Aorta (tissue), 5 donors: ENCODE measurements around the gene SLC6A12. TPM values are rescaled to one million over a fixed set of nuclear protein-coding genes. Genes with fewer than 3 reads are reported as not detected.
A peak's percentile ranks its signal among the peaks of the same experiment; 100 is the strongest.

Experiments used
- ATAC-seq: fragments of 200-7000 bp; cut with Tn5 transposase; one replicate; pipeline ENCODE4 v1.9.1; 2022; ENCODE audit warnings: moderate library complexity; ENCODE audit not compliant: low FRiP score
- DNase-seq, 2 donors: peaks; one replicate each; pipeline ENCODE4 v3.0.0-alpha.2; 2020
- H3K27ac ChIP-seq, 2 donors: one replicate each; pipeline ENCODE4 v1.5.1; 2013; ENCODE audit warnings: low read length in 2 of 2, mild to moderate bottlenecking in 2 of 2, moderate library complexity in 2 of 2, control low read depth in 1 of 2, inconsistent platforms in 1 of 2, low read depth in 1 of 2
- H3K27me3 ChIP-seq, 2 donors: one replicate each; pipeline ENCODE4 v1.6.1; 2013; ENCODE audit warnings: control low read depth in 1 of 2, low read length in 1 of 2, mild to moderate bottlenecking in 1 of 2, moderate library complexity in 1 of 2; ENCODE audit not compliant: insufficient read depth in 2 of 2, control insufficient read depth in 1 of 2
- H3K36me3 ChIP-seq, 2 donors: one replicate each; pipeline ENCODE4 v1.6.1; 2013; ENCODE audit warnings: control low read depth in 1 of 2, low read length in 1 of 2, mild to moderate bottlenecking in 1 of 2; ENCODE audit not compliant: insufficient read depth in 2 of 2, control insufficient read depth in 1 of 2
- H3K4me1 ChIP-seq, 2 donors: one replicate each; pipeline ENCODE4 v1.6.1; 2013; ENCODE audit warnings: low read length in 2 of 2, control low read depth in 1 of 2, mild to moderate bottlenecking in 1 of 2, moderate library complexity in 1 of 2; ENCODE audit not compliant: insufficient read depth in 2 of 2, control insufficient read depth in 1 of 2
- H3K4me3 ChIP-seq, 2 donors: one replicate each; pipeline ENCODE4 v1.5.1; 2013; ENCODE audit warnings: low read length in 2 of 2, control low read depth in 1 of 2, mild to moderate bottlenecking in 1 of 2
- H3K9me3 ChIP-seq: one replicate; pipeline ENCODE4 v1.6.1; 2013; ENCODE audit warnings: mild to moderate bottlenecking, low read length; ENCODE audit not compliant: control insufficient read depth
- WGBS, 2 donors: extraction: QIAGEN DNeasy Blood & Tissue Kit; methylation state at CpG; one replicate each; pipeline ENCODE4 v1.1.7; 2013; 5-methylcytosine and 5-hydroxymethylcytosine counted together
- intact Hi-C, 2 donors: fragments of 100-400 bp; cut with DNase I; formaldehyde crosslinking; loops; one replicate each; pipeline versions ENCODE4 v1.14.2 to v1.15.0; 2022
- polyA plus RNA-seq, 2 donors: library from polyadenylated mRNA; stranded (reverse); fragments of 200-250 nt; gene quantifications; one replicate each; pipeline ENCODE4 v1.2.3, GENCODE V29; 2013
- total RNA-seq, 2 donors: library from RNA; stranded (reverse); fragmentation: NEBNext Ultra II Directional; extraction: Animal tissue kit (Norgen Biotek cat#: 25700); gene quantifications; one replicate each; pipeline ENCODE4 v1.2.1, GENCODE V29; 2021
- donor health status: healthy with polysubstance abuse.
- donor health status: Bipolar disorder and iron deficiency.
- donor health status: DM: no; HTN: no; CAD: no.
- donor health status: DM: no; HTN: no; CAD: no.
- donor health status: DM: yes; HTN: yes; CAD: no.

SLC6A12 gene
- total and polyA plus RNA-seq, 4 donors, result 0.38 to 2.2 (median 1.3) TPM; not detected in 1

DNA sequence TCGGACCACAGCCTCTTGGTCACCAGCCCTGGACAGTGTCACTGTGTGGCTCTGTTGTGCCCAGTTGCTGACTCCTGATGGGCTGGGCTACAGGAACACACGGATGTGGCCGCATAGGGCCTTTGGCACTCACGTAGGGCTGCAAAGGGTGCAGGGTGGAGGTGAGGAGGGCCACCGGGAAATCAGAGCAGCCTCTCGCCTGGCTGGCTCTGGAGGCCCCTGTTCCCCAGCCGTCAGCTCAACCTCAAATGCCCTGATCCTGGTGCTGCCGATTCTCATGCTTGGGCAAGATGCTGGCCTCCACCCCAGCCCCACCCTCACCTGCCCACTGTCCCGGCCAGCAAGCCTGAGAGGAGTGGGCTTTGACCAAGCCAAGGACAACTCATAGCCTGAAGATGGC, 59.0 kb downstream of the SLC6A12 start:
- no peaks in the 10 kb centered on the region for H3K36me3 ChIP-seq
- WGBS, 2 donors, result 77 to 78% methylated on average over 9 of the region's 9 CpGs
- intact Hi-C loops, result no loop called here
- H3K4me3 ChIP-seq, result no peak overlapping the region
- no peaks in the 10 kb centered on the region for H3K4me1 ChIP-seq
- H3K27me3 ChIP-seq, result no peaks in the 10 kb centered on the region
- no peak overlapping the region for H3K27ac ChIP-seq
- no peak for ATAC-seq
- H3K9me3 ChIP-seq, result no peaks in the 10 kb centered on the region
- no peak for DNase-seq

DNA sequence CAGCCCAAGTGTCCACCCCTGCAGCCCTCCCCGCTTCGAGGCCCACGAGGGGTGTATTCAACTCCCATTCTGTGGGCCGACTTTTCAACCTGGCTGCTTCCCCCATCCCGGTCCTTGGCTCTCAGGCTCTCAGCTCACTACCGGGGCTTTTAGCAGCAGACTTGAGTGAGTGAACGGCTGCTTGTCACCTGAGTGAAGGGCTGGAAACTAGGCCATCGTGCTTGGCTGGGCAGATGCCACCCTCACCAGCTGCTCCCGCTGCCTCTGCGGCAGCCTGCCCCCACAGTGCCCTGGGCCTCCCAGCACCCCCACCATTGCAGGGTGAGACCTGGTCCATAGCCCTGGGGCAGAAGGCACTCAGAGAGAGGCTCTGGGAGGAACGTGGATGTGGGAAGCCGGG, 59.9 kb downstream of the SLC6A12 start:
- WGBS, 2 donors, result 90 to 92% methylated on average over 12 of the region's 12 CpGs
- H3K36me3 ChIP-seq, result no peaks in the 10 kb centered on the region
- no peak overlapping the region for H3K27ac ChIP-seq
- no peak overlapping the region for H3K4me3 ChIP-seq
- no peak for DNase-seq
- H3K27me3 ChIP-seq, result no peaks in the 10 kb centered on the region
- ATAC-seq, result no peak
- H3K4me1 ChIP-seq, result no peaks in the 10 kb centered on the region
- intact Hi-C loops, result no loop called here
- no peaks in the 10 kb centered on the region for H3K9me3 ChIP-seq

DNA sequence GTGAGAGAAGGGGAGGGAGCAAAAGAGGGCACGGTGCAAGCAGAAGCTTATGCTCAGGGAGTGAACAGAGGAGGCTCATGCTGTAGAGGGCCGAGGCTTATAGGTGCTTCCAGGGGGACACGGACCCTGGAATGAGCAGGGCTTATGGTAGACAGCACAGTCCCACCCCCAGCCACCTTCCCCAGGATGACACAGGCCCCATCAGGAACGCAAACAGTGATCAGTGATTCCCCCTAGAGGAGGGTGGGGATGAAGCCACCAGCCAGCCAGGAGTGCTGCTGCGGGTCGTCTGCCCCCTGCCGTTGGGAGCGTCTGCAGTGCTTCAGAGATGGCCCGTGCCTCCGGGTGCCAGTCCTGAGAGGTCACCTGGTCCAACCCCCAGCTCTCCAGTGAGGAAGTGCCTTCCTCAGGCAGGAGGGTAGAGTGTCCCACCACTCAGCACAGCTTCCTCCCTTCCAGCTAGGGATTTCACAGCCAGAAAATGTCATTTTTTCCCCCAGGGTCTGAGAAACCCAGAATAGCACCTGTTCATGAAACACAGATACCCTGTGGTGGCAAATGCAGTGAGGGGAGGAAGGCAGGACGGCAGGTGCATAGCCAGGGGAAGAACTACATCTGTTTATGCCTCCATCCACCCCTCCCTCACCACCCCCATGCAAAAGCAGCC, 60.7 kb downstream of the SLC6A12 start:
- Histone ChIP-seq H3K4me3 (no peak overlapping the region), H3K4me1 (no peaks in the 10 kb centered on the region), H3K27me3 (no peaks in the 10 kb centered on the region), H3K36me3 (no peaks in the 10 kb centered on the region), H3K9me3 (no peaks in the 10 kb centered on the region), H3K27ac (no peak overlapping the region)
- DNase-seq (peak in 1 of 2 donors; percentile 77), ATAC-seq (peak; percentile 8)
- 26 to 34% methylated on average over 11 of the region's 11 CpGs for WGBS, 2 donors
- intact Hi-C loops, result no loop called here

DNA sequence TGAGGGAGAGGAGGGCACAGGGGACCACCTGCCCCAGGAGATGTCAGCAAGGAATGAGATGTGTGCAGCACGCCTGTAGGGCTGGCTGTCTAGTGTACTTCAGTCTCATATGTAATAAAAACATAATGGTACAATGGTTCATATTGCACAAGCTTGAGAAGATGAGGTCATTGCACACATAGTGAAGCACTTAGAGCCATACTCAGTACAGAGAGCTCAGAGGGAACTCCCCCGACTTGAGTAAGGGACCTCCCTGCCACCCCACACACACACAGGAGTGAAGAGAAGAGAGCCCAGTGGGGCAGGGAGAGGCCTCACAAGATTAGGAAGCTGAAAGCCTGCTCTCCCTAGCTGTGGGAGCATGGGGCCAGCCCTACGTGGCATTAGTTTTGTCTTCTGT, 61.5 kb downstream of the SLC6A12 start:
- DNase-seq, result no peak
- H3K4me3 ChIP-seq, result no peak overlapping the region
- H3K9me3 ChIP-seq, result no peaks in the 10 kb centered on the region
- ATAC-seq, result no peak
- WGBS, 2 donors, result 52 to 69% methylated on average over 3 of the region's 3 CpGs
- H3K27ac ChIP-seq, result no peak overlapping the region
- H3K4me1 ChIP-seq, result no peaks in the 10 kb centered on the region
- H3K36me3 ChIP-seq, result no peaks in the 10 kb centered on the region
- intact Hi-C loops, result no loop called here
- no peaks in the 10 kb centered on the region for H3K27me3 ChIP-seq

DNA sequence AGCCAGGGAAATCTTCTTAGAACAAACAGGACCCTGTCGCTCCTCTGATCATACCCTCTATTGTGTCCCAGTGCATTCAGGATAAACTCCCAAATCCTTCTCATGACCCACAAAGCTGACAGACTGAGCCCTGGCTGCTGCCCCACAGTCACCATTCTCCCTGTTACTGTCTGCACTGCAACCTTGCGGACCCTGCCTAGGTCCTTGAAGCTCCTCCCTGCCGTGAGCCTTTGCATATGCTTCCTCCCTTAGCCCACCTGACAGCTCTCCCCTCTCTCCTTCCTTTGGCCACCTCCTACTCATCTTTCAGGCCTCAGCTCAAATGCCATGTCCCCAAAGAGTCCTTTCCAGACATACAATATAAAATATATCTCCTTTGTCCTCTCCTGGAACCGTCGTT, 62.4 kb downstream of the SLC6A12 start:
- ATAC-seq, result no peak
- no peak for DNase-seq
- intact Hi-C loops, result no loop called here
- Histone ChIP-seq H3K27ac (no peak overlapping the region), H3K4me3 (no peak overlapping the region), H3K9me3 (no peaks in the 10 kb centered on the region), H3K27me3 (no peaks in the 10 kb centered on the region), H3K36me3 (no peaks in the 10 kb centered on the region), H3K4me1 (no peaks in the 10 kb centered on the region)
- WGBS, 2 donors, result 76% methylated on average over 5 of the region's 5 CpGs

DNA sequence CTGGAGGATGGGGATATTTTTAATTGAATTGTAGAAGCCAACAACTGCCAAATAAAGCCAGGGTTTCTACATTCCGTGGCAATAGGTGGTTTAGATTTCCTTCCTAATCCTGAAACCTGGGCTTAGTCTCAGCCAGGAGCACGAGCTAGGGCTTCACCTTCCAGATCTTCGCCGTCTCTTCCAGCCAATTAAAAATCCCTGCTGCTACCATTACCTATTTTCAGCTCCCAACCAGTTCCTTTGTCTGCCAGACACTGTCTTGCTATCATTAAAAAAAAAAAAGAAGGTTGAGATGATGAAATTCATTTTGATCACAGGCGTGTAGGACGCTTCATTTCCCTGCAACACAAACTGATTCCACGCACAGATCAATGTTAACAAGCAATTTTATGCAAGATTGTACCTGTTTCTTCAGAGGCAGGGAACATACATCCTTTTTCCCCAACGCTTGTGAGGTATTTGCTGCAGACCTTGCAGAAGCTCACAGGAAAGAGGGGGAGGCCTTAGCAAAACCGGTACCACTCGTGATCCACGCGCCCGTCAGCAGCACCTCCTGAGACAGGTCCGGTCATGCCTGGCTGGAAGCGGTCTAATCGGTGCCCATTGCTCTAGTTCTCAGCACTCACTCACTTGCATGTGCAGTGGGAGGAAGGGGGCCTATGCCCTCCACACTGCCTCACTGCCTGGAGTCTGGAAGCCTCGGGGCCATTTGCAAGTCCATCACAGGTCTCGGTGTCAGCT, 65.1 kb downstream of the SLC6A12 start:
- no peaks in the 10 kb centered on the region for H3K36me3 ChIP-seq
- H3K9me3 ChIP-seq, result no peaks in the 10 kb centered on the region
- no peaks in the 10 kb centered on the region for H3K4me1 ChIP-seq
- intact Hi-C loops, result no loop called here
- H3K27me3 ChIP-seq, result no peaks in the 10 kb centered on the region
- 80 to 85% methylated on average over 18 of the region's 18 CpGs for WGBS, 2 donors
- ATAC-seq, result no peak
- no peak overlapping the region for H3K4me3 ChIP-seq
- DNase-seq, result no peak
- no peak overlapping the region for H3K27ac ChIP-seq

DNA sequence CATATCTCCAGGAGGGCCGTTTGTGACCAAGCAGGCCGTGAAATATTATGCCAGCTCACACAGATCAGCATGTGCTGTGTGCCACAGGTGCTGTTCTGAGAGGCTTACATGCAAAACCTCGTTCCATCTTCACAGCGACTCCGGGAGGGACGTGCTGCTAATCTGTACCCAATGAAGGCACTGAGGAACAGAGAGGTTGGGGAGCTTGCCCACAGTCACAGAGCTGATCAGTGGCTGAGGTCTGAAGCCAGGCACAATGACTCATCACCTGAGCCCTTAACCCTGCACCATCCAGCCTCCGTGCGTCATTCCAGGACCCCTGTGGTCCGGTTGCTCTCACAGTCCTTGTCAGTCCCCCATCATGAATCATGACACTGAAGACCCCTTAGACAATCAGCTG, 66.7 kb downstream of the SLC6A12 start:
- Histone ChIP-seq H3K9me3 (no peaks in the 10 kb centered on the region), H3K4me1 (no peaks in the 10 kb centered on the region), H3K27ac (no peak overlapping the region), H3K4me3 (no peak overlapping the region), H3K27me3 (no peaks in the 10 kb centered on the region), H3K36me3 (no peaks in the 10 kb centered on the region)
- intact Hi-C loops, result no loop called here
- 92 to 94% methylated on average over 9 of the region's 9 CpGs for WGBS, 2 donors
- DNase-seq, result no peak
- ATAC-seq, result no peak

DNA sequence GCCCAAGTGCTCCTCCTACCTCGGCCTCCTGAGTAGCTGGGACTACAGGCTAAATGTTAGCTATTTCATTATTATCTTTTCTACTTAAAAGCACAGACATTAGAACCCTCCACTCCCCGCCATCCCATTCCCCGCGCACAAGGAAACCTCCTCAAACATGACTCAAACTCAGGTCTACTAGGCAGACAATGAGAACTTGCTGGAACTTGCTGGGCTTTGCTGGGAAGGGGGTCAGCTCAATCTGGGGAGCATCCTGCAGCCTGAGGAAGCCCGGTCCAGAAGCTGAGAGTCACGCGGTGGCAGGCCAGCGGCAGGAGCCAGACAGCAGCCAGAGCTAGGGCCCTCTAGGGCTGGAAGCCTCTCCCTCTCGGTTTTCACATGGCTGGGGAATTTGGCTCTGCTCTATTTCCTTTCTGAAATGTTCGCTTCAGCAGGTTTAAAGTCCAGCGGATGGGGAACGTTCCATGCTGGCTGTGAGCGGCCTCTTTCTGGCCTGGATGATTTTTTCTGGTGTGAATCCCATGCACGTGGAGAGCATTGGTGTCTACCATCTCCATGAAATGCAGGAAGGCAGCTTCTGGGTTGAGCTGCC, 68.5 kb downstream of the SLC6A12 start:
- no peaks in the 10 kb centered on the region for H3K9me3 ChIP-seq
- H3K4me1 ChIP-seq, result no peaks in the 10 kb centered on the region
- intact Hi-C loops, result no loop called here
- no peak overlapping the region for H3K27ac ChIP-seq
- DNase-seq, result no peak
- H3K27me3 ChIP-seq, result no peaks in the 10 kb centered on the region
- no peaks in the 10 kb centered on the region for H3K36me3 ChIP-seq
- no peak overlapping the region for H3K4me3 ChIP-seq
- ATAC-seq, result no peak
- 35 to 41% methylated on average over 14 of the region's 14 CpGs for WGBS, 2 donors
